Gastroesophageal sphincter (tissue), 4 donors: Measurements from ENCODE around the gene HOXD13. TPM values are rescaled to one million over a fixed set of nuclear protein-coding genes. Genes with fewer than 3 reads are reported as not detected.

Experiments
- ATAC-seq: fragments of 150-250 bp; one replicate; pipeline ENCODE4 v1.9.1; 2016; ENCODE audit warnings: mild to moderate bottlenecking, moderate library complexity
- H3K27ac ChIP-seq, 4 donors: fragments of 200-600 bp; sonication (generic) in 3 of 4; 1 replicate in 3 of 4; 2 replicates in 1 of 4; pipeline ENCODE4 v1.5.1; 2016 to 2019
- H3K27me3 ChIP-seq: fragments of 200-600 bp; sonication (generic); one replicate; pipeline ENCODE4 v1.5.1; 2019
- H3K36me3 ChIP-seq, 2 donors: fragments of 200-600 bp; sonication (generic); one replicate each; pipeline ENCODE4 v1.5.1; 2019; ENCODE audit warnings: control low read depth in 1 of 2
- H3K4me1 ChIP-seq, 3 donors: fragments of 200-600 bp; sonication (generic); 1 replicate in 2 of 3; 2 replicates in 1 of 3; pipeline ENCODE4 v1.5.1; 2016 to 2019; ENCODE audit warnings: control low read depth in 2 of 3
- H3K4me3 ChIP-seq, 2 donors: fragments of 200-600 bp; sonication (generic); one replicate each; pipeline ENCODE4 v1.5.1; 2019; ENCODE audit warnings: mild to moderate bottlenecking in 1 of 2, moderate library complexity in 1 of 2
- H3K9me3 ChIP-seq, 3 donors: fragments of 200-600 bp; sonication (generic); one replicate each; pipeline ENCODE4 v1.5.1; 2017 to 2019; ENCODE audit warnings: control low read depth in 2 of 3
- EP300 ChIP-seq: sonication (generic); formaldehyde crosslinking; IDR thresholded peaks from one replicate; pipeline ENCODE4 v1.6.1; 2017; ENCODE audit warnings: antibody characterized with exemption, mild to moderate bottlenecking
- POLR2A ChIP-seq, 2 donors: fragments of 450-650 bp; IDR thresholded peaks; one replicate each; pipeline ENCODE4 v1.6.1; 2017; ENCODE audit warnings: antibody characterized with exemption in 2 of 2, mild to moderate bottlenecking in 2 of 2, moderate library complexity in 1 of 2
- POLR2AphosphoS5 ChIP-seq: sonication (generic); formaldehyde crosslinking; IDR thresholded peaks from one replicate; pipeline ENCODE4 v1.6.1; 2017; ENCODE audit warnings: antibody characterized with exemption
- WGBS, 2 donors: methylation state at CpG; one replicate each; pipeline ENCODE4 v1.1.5; 2018; ENCODE audit warnings: low coverage in 1 of 2; 5-methylcytosine and 5-hydroxymethylcytosine counted together
- total RNA-seq, 4 donors: library from RNA; depleted of rRNA; stranded (reverse); fragments of >200 nt; gene quantifications; one replicate each; pipeline ENCODE4 v1.1.0, GENCODE V29; 2016
- TF ChIP-seq, protein P1 (sequence below), 4 experiments: fragments of 200-600 bp in 2 of 4; fragments of 450-650 bp in 2 of 4; sonication (generic) in 1 of 4; IDR thresholded peaks; one replicate each; pipeline ENCODE4 v1.5.1; 2017 to 2019; ENCODE audit warnings: antibody characterized with exemption in 4 of 4, mild to moderate bottlenecking in 2 of 4, moderate library complexity in 2 of 4

The HOXD13 gene
- total RNA-seq, 4 donors from 2014 or later, result not detected

DNA sequence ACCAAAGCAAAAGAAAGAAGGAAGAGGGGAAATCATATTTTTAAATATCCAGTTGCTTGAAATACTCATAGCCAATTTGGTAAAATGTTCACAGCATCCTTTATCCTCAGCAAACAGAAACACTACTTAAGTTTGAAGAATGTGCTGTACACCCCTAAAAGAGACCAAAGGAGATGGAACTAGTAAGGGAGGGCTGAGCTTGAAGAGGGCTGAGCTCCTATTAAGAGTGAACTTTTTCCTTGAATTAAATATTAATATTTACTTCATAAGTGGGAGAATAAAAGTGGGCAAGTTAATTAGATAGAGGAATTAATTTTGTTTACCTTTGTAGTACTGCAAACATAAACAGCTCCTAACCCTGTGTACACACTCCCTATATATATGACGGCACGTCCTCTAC lies 15.7 kb upstream of the HOXD13 start:
- TF ChIP-seq, protein P1, sequence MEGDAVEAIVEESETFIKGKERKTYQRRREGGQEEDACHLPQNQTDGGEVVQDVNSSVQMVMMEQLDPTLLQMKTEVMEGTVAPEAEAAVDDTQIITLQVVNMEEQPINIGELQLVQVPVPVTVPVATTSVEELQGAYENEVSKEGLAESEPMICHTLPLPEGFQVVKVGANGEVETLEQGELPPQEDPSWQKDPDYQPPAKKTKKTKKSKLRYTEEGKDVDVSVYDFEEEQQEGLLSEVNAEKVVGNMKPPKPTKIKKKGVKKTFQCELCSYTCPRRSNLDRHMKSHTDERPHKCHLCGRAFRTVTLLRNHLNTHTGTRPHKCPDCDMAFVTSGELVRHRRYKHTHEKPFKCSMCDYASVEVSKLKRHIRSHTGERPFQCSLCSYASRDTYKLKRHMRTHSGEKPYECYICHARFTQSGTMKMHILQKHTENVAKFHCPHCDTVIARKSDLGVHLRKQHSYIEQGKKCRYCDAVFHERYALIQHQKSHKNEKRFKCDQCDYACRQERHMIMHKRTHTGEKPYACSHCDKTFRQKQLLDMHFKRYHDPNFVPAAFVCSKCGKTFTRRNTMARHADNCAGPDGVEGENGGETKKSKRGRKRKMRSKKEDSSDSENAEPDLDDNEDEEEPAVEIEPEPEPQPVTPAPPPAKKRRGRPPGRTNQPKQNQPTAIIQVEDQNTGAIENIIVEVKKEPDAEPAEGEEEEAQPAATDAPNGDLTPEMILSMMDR (IDR thresholded peaks at IDR 0.05), result no peak
- TF ChIP-seq EP300 (no peak), POLR2A (IDR thresholded peaks at IDR 0.05) (no peak), POLR2AphosphoS5 (no peak)
- peaks cover 0 to 25% (median 0%) of the 10 kb centered on the region in 3 donors for H3K9me3 ChIP-seq
- WGBS, 2 donors, result 11% methylated on average over 2 of the region's 2 CpGs
- H3K4me3 ChIP-seq, result no peak overlapping the region
- H3K36me3 ChIP-seq, result no peaks in the 10 kb centered on the region
- H3K27me3 ChIP-seq, result peaks cover 100% of the 10 kb centered on the region
- no peak for ATAC-seq
- H3K4me1 ChIP-seq, result peaks cover 0 to 30% (median 9%) of the 10 kb centered on the region in 3 donors
- H3K27ac ChIP-seq, result no peak overlapping the region

DNA sequence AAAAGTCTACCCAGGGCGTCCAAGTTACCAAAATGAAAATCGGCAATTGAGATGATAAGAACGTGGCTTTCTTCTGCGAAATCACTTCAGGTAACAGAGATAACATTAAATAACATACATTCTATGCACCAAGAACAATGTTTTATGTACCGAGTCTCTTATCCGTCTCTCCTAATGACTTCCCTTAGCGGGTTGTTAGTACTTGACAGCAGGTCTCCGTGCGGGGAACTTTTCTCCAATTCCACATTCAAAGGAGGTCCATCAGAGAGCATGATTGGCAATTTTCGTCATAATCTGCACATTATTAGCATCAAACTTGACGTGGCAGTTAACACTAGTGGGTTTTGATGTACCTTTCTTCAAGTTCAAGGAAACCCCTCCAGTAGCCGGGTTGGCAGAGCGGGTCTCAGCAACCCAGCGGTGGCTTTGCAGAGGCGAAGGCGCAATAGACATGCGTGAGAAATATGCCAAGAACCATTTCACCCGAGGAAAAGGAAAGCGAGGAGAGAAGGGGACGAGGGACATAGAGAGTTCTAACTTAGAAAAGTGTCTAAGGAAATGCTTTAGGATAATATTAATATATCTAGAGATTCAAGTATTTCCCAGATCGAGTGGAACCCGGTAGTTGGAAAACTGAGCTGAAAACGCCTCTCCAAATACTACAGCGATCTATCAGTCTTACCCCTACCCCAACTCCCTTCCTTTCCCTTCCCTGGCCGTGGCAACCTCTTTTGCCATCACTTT lies 13.8 kb upstream of the HOXD13 start:
- H3K27me3 ChIP-seq, result peaks cover 100% of the 10 kb centered on the region
- ATAC-seq, result no peak

DNA sequence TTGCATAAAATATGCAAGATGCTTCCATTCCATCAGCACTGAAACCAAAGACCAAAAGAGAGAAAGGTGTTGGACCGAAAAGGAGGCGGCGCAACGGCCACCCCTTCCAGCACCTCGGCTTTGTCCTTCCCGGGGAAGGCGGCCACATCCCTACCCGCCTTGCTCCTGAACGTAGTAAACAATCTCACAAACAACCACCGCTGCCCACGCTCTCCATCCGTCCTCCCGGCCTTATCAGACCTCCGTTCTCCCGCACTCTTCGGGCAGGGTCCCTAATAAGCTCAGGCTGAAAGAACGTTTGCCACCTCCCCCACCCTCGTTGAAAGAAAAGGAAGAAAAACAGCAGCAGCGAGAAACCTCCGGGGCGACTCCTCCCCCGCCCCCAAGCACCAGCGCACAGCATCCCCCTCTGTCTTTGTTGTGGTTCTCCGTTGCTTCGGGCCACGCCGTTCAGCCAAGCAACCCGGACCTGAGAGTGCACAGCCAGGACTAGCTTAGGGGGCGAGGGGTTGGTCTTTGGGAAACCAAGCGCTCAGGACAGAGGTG lies 13.2 kb upstream of the HOXD13 start:
- 0 to 4% methylated on average over 3 to 21 of the region's 30 CpGs for WGBS, 2 donors

More for the DNA sequence above, 13.8 kb upstream of the HOXD13 start:
- no peak overlapping the region for H3K27ac ChIP-seq
- no peaks in the 10 kb centered on the region for H3K36me3 ChIP-seq
- TF ChIP-seq, protein P1 (IDR thresholded peaks at IDR 0.05), result no peak
- no peak for TF ChIP-seq EP300
- TF ChIP-seq POLR2AphosphoS5, result no peak
- TF ChIP-seq POLR2A (IDR thresholded peaks at IDR 0.05), result no peak
- WGBS, 2 donors, result 6 to 8% methylated on average over 20 to 25 of the region's 25 CpGs
- no peak overlapping the region for H3K4me3 ChIP-seq
- H3K9me3 ChIP-seq, result peaks cover 0 to 30% (median 0%) of the 10 kb centered on the region in 3 donors
- H3K4me1 ChIP-seq, result peaks cover 0 to 40% (median 16%) of the 10 kb centered on the region in 3 donors

DNA sequence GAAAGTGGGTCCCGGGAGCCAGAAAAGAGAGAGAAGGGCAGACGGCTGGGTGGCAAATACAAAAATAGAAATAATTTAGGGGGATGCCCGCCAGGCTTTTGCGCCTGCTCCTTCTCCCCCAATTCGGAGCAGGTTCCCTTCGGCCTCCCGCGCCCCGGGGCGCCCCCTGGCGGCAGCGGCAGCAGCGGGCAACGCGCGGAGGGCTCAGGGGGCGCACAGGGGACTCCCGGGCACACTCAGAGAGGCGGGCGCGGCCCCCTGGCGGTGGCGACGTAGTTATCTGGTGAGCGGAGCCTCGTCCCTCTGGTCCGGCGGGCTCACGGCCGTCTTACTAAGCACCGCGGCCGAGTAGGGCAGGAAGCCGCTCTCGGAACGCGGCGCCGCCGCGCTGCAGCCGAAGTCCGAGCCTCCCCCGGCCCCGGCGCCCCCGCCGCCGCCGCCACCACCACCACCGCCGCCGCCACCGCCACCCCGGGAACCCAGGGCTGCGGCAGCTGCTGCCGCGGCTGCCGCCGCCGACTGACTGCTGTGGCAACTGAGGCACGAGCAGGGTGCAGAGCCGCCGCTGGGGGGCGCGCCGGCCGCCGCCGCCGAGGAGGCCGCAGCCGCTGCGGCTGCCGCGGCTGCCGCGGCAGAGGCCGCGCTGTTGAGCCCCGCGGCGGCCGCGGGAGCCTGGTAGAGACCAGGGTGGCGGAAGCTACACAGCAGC lies 12.5 kb upstream of the HOXD13 start:
- H3K9me3 ChIP-seq, result peaks cover 0 to 30% (median 0%) of the 10 kb centered on the region in 3 donors
- 0% methylated on average over 2 of the region's 86 CpGs; no CpG with 5 or more reads in 1 of the 2 donors for whole genome bisulfite sequencing, 2 donors
- H3K27ac ChIP-seq, result no peak overlapping the region
- H3K27me3 ChIP-seq, result peaks cover 100% of the 10 kb centered on the region
- ATAC-seq, result peak; percentile 38
- peak overlapping the region in 1 of 2 donors; percentile 32 for H3K4me3 ChIP-seq
- TF ChIP-seq, protein P1 (IDR thresholded peaks at IDR 0.05), result peak in 3 of 4 experiments; percentile 18 to 62 (median 32)
- TF ChIP-seq POLR2A (IDR thresholded peaks at IDR 0.05), result no peak
- H3K36me3 ChIP-seq, result no peaks in the 10 kb centered on the region
- peaks cover 0 to 46% (median 20%) of the 10 kb centered on the region in 3 donors for H3K4me1 ChIP-seq

More for the DNA sequence above, 13.2 kb upstream of the HOXD13 start:
- H3K27me3 ChIP-seq, result peaks cover 100% of the 10 kb centered on the region
- peaks cover 0 to 30% (median 0%) of the 10 kb centered on the region in 3 donors for H3K9me3 ChIP-seq
- no peak for ATAC-seq
- no peaks in the 10 kb centered on the region for H3K36me3 ChIP-seq
- TF ChIP-seq, protein P1 (IDR thresholded peaks at IDR 0.05), result no peak
- no peak for TF ChIP-seq EP300
- TF ChIP-seq POLR2A (IDR thresholded peaks at IDR 0.05), result no peak
- no peak for TF ChIP-seq POLR2AphosphoS5
- H3K27ac ChIP-seq, result no peak overlapping the region
- H3K4me3 ChIP-seq, result peak overlapping the region in 1 of 2 donors; percentile 32
- H3K4me1 ChIP-seq, result peaks cover 0 to 40% (median 16%) of the 10 kb centered on the region in 3 donors
